Heart right ventricle (tissue), 16 donors: ENCODE data around the gene PLBD2. TPM values are rescaled to one million over a fixed set of nuclear protein-coding genes. Genes with fewer than 3 reads are reported as not detected.

Source experiments
- ATAC-seq, 8 donors: fragments of 200-7000 bp; cut with Tn5 transposase; one replicate each; pipeline ENCODE4 v1.9.1; 2020; ENCODE audit warnings: mild to moderate bottlenecking in 8 of 8, moderate library complexity in 8 of 8, moderate number of reproducible peaks in 1 of 8
- DNase-seq, 2 donors: peaks; one replicate each; pipeline ENCODE4 v3.0.0-alpha.2; 2020
- H3K27ac ChIP-seq, 10 donors: fragments of 200-600 bp; sonication (generic) in 2 of 10; one replicate each; pipeline versions ENCODE4 v1.5.0 to v1.8.0; 2020 to 2022; ENCODE audit warnings: mild to moderate bottlenecking in 3 of 10
- H3K27me3 ChIP-seq, 7 donors: fragments of 200-600 bp; one replicate each; pipeline ENCODE4 v1.8.0; 2021 to 2022; ENCODE audit warnings: mild to moderate bottlenecking in 2 of 7
- H3K36me3 ChIP-seq, 9 donors: fragments of 200-600 bp; sonication (generic) in 1 of 9; one replicate each; pipeline versions ENCODE4 v1.5.0 to v1.8.0; 2020 to 2022; ENCODE audit warnings: mild to moderate bottlenecking in 2 of 9
- H3K4me1 ChIP-seq, 9 donors: fragments of 200-600 bp; sonication (generic) in 1 of 9; one replicate each; pipeline versions ENCODE4 v1.5.0 to v1.8.0; 2020 to 2022; ENCODE audit warnings: mild to moderate bottlenecking in 4 of 9
- H3K4me3 ChIP-seq, 10 donors: fragments of 200-600 bp; sonication (generic) in 2 of 10; one replicate each; pipeline versions ENCODE4 v1.5.0 to v1.8.0; 2020 to 2022; ENCODE audit warnings: mild to moderate bottlenecking in 7 of 10, moderate library complexity in 2 of 10
- H3K9me3 ChIP-seq, 11 donors: fragments of 200-600 bp in 10 of 11; sonication (generic) in 2 of 11; one replicate each; pipeline versions ENCODE4 v1.5.0 to v1.8.0; 2013 to 2022; ENCODE audit warnings: mild to moderate bottlenecking in 2 of 11, control low read depth in 1 of 11, moderate library complexity in 1 of 11
- CTCF ChIP-seq, 9 donors: fragments of 200-600 bp; sonication (generic) in 2 of 9; IDR thresholded peaks; one replicate each; pipeline versions ENCODE4 v1.5.0 to v1.8.0; 2021 to 2022; ENCODE audit warnings: antibody characterized with exemption in 9 of 9, mild to moderate bottlenecking in 5 of 9, moderate library complexity in 1 of 9
- WGBS, 2 donors: extraction: QIAGEN DNeasy Blood & Tissue Kit; methylation state at CpG; one replicate each; pipeline ENCODE4 v1.1.7; 2013; ENCODE audit warnings: inconsistent platforms in 1 of 2; 5-methylcytosine and 5-hydroxymethylcytosine counted together
- intact Hi-C, 10 donors: fragments of 100-400 bp; cut with DNase I; formaldehyde crosslinking; loops; one replicate each; pipeline versions ENCODE4 v1.11.1 to v1.14.2; 2022
- long read RNA-seq, 3 donors: library from polyadenylated mRNA; unstranded; transcript quantifications; one replicate each; pipeline ENCODE4 v2.0.0, GENCODE V29; 2020 to 2021
- polyA plus RNA-seq, 2 donors: library from polyadenylated mRNA; stranded (reverse); fragments of 200-250 nt; gene quantifications; one replicate each; pipeline ENCODE4 v1.2.3, GENCODE V29; 2013
- total RNA-seq, 10 donors: library from RNA; stranded (reverse); fragmentation: NEBNext Ultra II Directional in 3 of 10; extraction: Animal tissue kit (Norgen Biotek cat#: 25700) in 3 of 10; gene quantifications; one replicate each; pipeline versions ENCODE4 v1.2.1 to v1.2.4, GENCODE V29; 2021 to 2023
- donor health status: Arrhythmogenic right ventricular cardiomyopathy.
- donor health status: ischemic (EF 13 %, LVEDD 7.1; RV severe dilation, severe dysfunction).
- donor health status: healthy with polysubstance abuse.
- donor health status: DM: no; HTN: yes; CAD: no.
- donor health status: DM: no; HTN: no; CAD: no.
- donor health status: ischemic (EF 25% LVEDD 6.9; RV normal size, moderate dysfunction).
- donor health status: ischemic (EF 25% LVEDD 5.7; RV mildly dilated, moderate dysfunction).
- donor health status: healthy.
- donor health status: DM: yes; HTN: yes; CAD: no.
- donor health status: Ischemic cardiomyopathy.
- donor health status: ischemic (EF 35%, LVEDD 5.7; RV mildly dilated, moderate dysfunction).
- donor health status: nonischemic (EF 11% LVEDD 7.7; RV severe dilation, severe dysfunction).
- donor health status: DM: yes; HTN: yes; CAD: no.
- donor health status: PGD.
- donor health status: ischemic (EF 29% LVEDD 5.4; RV normal size, mild dysfunction).
- donor health status: nonischemic (EF 23%, LVEDD 6.1; RV moderate dilation, normal function).

The PLBD2 gene
- total RNA-seq (10 to 100 TPM; 24.7 to 53.9 (median 36.1) TPM), polyA plus RNA-seq (10 to 100 TPM; 13.0 to 20.0 TPM)
- long read RNA-seq, donor 1, full-length matches to known transcripts = 6 of 15 reads
- long read RNA-seq, donor 1, partial matches to known transcripts = 2 of 15 reads
- long read RNA-seq, donor 1, other reads (novel, unspliced or antisense) = 7 of 15 reads
- long read RNA-seq, donor 2, full-length matches to known transcripts = 9 of 21 reads
- long read RNA-seq, donor 2, partial matches to known transcripts = 3 of 21 reads
- long read RNA-seq, donor 2, other reads (novel, unspliced or antisense) = 9 of 21 reads
- long read RNA-seq, donor 3, full-length matches to known transcripts = 9 of 14 reads
- long read RNA-seq, donor 3, partial matches to known transcripts = 3 of 14 reads
- long read RNA-seq, donor 3, other reads (novel, unspliced or antisense) = 2 of 14 reads

- WGBS, 2 donors = 0 to 1% methylated on average over 67 of the region's 67 CpGs
- no peaks in the 10 kb centered on the region for H3K36me3 ChIP-seq
- DNase-seq (peak; percentile 94 to 96), ATAC-seq (peak; percentile 96 to 99 (median 98))
- peaks cover 5 to 36% (median 17%) of the 10 kb centered on the region in 9 donors for H3K4me1 ChIP-seq
- peak within 1 kb of the TSS; percentile 38 to 96 (median 78) for H3K4me3 ChIP-seq
- TF ChIP-seq CTCF (IDR thresholded peaks at IDR 0.05) = no peak
- H3K27me3 ChIP-seq = no peaks in the 10 kb centered on the region
- no peaks in the 10 kb centered on the region for H3K9me3 ChIP-seq
- intact Hi-C loops = loop anchor here in 1 of 10 donors (1.0 kb wide), 1 partner anchor 23 kb away; the partner anchor contains the start of gene SLC8B1
- peak within 1 kb of the TSS; percentile 37 to 95 (median 91) for H3K27ac ChIP-seq
Observed at GRCh38 chr12:113358381-113359132, at the start of gene PLBD2. Gene PLBD2 (plus strand): TSS chr12:113358587. CDS start chr12:113358601, 14 bp downstream.

DNA sequence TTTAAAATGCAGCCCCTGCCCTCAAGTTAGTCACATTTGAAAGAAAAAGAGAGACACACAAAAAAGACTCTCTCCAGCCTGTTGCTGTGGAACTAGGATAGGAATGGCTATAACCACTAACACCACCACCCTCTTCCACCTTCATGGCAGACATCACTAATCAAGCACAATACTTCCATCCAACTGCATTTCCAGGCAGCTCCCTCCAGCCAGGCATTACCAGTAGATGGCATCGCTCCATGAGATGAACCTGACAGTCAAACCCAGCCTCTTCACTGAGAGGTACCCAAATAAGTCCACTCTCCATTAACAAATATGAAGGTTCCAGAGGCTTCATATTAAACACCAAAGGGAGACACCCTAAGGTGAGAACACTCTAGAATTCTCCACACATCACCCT lies 47.9 kb upstream of the PLBD2 start:
- Histone ChIP-seq H3K36me3 (peaks cover 0 to 100% (median 31%) of the 10 kb centered on the region in 9 donors), H3K4me1 (peaks cover 0 to 12% (median 0%) of the 10 kb centered on the region in 9 donors), H3K27me3 (no peaks in the 10 kb centered on the region), H3K27ac (no peak overlapping the region), H3K9me3 (no peaks in the 10 kb centered on the region), H3K4me3 (no peak overlapping the region)
- ATAC-seq = no peak
- WGBS, 2 donors = 96 to 97% methylated on average over 1 of the region's 1 CpG
- intact Hi-C loops = loop anchor here in 7 of 10 donors (5.0 to 10.0 kb wide), 5 partner anchors 57 to 594 kb away; partner anchors contain the start of gene SDSL (in 4 of the 7)
- no peak for TF ChIP-seq CTCF (IDR thresholded peaks at IDR 0.05)
- no peak for DNase-seq

DNA sequence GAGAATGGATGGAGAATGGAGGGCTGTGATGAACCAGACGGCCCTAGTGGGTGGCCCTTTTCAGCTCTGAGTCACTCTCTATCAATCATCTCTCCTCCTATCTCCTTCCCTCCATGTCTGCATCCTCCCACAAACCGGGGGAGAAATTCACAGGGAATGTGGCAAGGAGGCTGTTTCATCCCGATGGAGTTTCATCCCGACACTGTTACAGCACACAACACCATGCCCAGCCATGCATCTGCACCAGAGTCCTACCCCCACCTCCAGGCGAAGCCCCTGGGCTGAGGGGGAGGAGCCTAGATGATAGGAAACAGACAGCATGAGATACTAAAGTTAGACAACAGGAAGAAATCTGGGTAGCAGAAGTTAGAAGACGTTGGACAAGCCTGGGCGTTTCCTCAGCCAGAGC lies 44.3 kb upstream of the PLBD2 start:
- Histone ChIP-seq H3K36me3 (peaks cover 0 to 100% (median 39%) of the 10 kb centered on the region in 9 donors), H3K27ac (no peak overlapping the region), H3K4me3 (no peak overlapping the region), H3K4me1 (peaks cover 0 to 12% (median 0%) of the 10 kb centered on the region in 9 donors), H3K27me3 (no peaks in the 10 kb centered on the region), H3K9me3 (no peaks in the 10 kb centered on the region)
- TF ChIP-seq CTCF (IDR thresholded peaks at IDR 0.05) = no peak
- ATAC-seq = no peak
- no peak for DNase-seq
- WGBS, 2 donors = 73 to 75% methylated on average over 7 of the region's 7 CpGs
- intact Hi-C loops = loop anchor here in 7 of 10 donors (5.0 to 10.0 kb wide), 5 partner anchors 53 to 591 kb away; partner anchors contain the start of gene SDSL (in 4 of the 7)

DNA sequence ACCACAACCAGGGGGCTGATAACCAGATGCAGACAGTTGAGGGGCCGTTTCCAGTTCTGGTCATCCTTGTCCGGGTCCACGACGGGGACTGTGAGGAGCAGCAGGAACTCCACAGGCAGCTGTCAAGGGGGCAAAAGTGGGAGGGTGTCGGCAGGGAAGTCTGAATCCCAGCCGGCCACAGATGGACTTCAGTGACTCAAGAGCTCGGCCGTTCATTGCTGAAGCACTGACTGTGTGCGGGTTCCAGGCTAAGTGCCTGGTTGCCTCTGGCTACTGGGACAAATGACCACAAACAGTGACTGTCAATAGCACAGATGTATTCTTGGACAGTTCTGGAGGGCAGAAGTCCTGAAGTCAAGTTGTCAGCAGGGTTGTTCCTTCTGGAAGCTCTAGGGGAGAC lies 43.0 kb upstream of the PLBD2 start:
- H3K27me3 ChIP-seq = no peaks in the 10 kb centered on the region
- H3K4me3 ChIP-seq = no peak overlapping the region
- H3K36me3 ChIP-seq = peaks cover 0 to 100% (median 37%) of the 10 kb centered on the region in 9 donors
- DNase-seq (no peak), ATAC-seq (peak in 5 of 8 donors; percentile 10 to 62 (median 56))
- WGBS, 2 donors = 76 to 82% methylated on average over 9 of the region's 9 CpGs
- intact Hi-C loops = loop anchor here in 3 of 10 donors (10.0 kb wide), 2 partner anchors 109 to 589 kb away; partner anchors contain the start of gene SDSL (in 2 of the 3)
- H3K4me1 ChIP-seq = peaks cover 0 to 12% (median 0%) of the 10 kb centered on the region in 9 donors
- H3K9me3 ChIP-seq = no peaks in the 10 kb centered on the region
- TF ChIP-seq CTCF (IDR thresholded peaks at IDR 0.05) = no peak
- peak overlapping the region in 1 of 10 donors; percentile 15 for H3K27ac ChIP-seq
